ENCODE data around the gene JMJD1C. TPM values are rescaled to one million over a fixed set of nuclear protein-coding genes. Genes with fewer than 3 reads are reported as not detected.
A peak's percentile ranks its signal among the peaks of the same experiment; 100 is the strongest.

The JMJD1C gene
- total RNA-seq (10 to 100 TPM; 30.9 to 51.9 (median 39.2) TPM), polyA plus RNA-seq (10 to 100 TPM; 14.4 to 70.4 TPM)
- long read RNA-seq, donor 1, partial matches to known transcripts, result 8 of 11 reads
- long read RNA-seq, donor 1, other reads (novel, unspliced or antisense), result 3 of 11 reads
- long read RNA-seq, donor 2, partial matches to known transcripts, result 3 of 10 reads
- long read RNA-seq, donor 2, other reads (novel, unspliced or antisense), result 7 of 10 reads
- long read RNA-seq, donor 3, partial matches to known transcripts, result 22 of 31 reads
- long read RNA-seq, donor 3, other reads (novel, unspliced or antisense), result 9 of 31 reads

GRCh38 chr10:63465293-63466143 is at the start of gene JMJD1C:
Gene JMJD1C, minus strand, starts transcription at chr10:63465977. Its CDS starts 315 bp downstream, at chr10:63465662.
- Histone ChIP-seq H3K36me3 (no peaks in the 10 kb centered on the region), H3K27me3 (no peaks in the 10 kb centered on the region), H3K4me3 (peak within 1 kb of the TSS; percentile 77 to 86 (median 84)), H3K4me1 (peaks cover 0 to 40% (median 28%) of the 10 kb centered on the region in 9 donors), H3K9me3 (peaks cover 0 to 10% (median 0%) of the 10 kb centered on the region in 11 donors), H3K27ac (peak within 1 kb of the TSS; percentile 73 to 97 (median 93))
- DNase-seq, result peak; percentile 76 to 84
- intact Hi-C loops (cut with DNase I), result loop anchor here in 9 of 10 donors (1.0 to 10.0 kb wide), 16 partner anchors 49 to 252 kb away; partner anchors contain the start of gene REEP3 (in 5 of the 9)
- 0% methylated on average over 99 of the region's 99 CpGs for WGBS, 2 donors
- peak in 1 of 9 donors; percentile 9 for TF ChIP-seq CTCF (IDR thresholded peaks at IDR 0.05)
- ATAC-seq, result peak; percentile 91 to 97 (median 94)

- Histone ChIP-seq H3K36me3 (no peaks in the 10 kb centered on the region), H3K27ac (peak overlapping the region in 9 of 10 donors; percentile 29 to 87 (median 71)), H3K4me3 (peak overlapping the region in 1 of 10 donors; percentile 7), H3K27me3 (no peaks in the 10 kb centered on the region), H3K4me1 (peaks cover 0 to 59% (median 50%) of the 10 kb centered on the region in 9 donors), H3K9me3 (peaks cover 0 to 19% (median 0%) of the 10 kb centered on the region in 11 donors)
- TF ChIP-seq CTCF (IDR thresholded peaks at IDR 0.05), result no peak
- DNase-seq (peak in 1 of 2 donors; percentile 32), ATAC-seq (peak; percentile 12 to 89 (median 68))
- WGBS, 2 donors, result 35 to 45% methylated on average over 5 of the region's 5 CpGs
- intact Hi-C loops (cut with DNase I), result loop anchor here in 4 of 10 donors (5.0 to 10.0 kb wide), 4 partner anchors 33 to 197 kb away; partner anchors contain the start of gene JMJD1C (in 2 of the 4)
Measured at GRCh38 chr10:63515002-63515763, 49.4 kb upstream of the JMJD1C start.

GRCh38 chr10:63506554-63506953 is 40.8 kb upstream of the JMJD1C start:
- TF ChIP-seq CTCF (IDR thresholded peaks at IDR 0.05), result no peak
- Histone ChIP-seq H3K27ac (no peak overlapping the region), H3K36me3 (no peaks in the 10 kb centered on the region), H3K4me3 (no peak overlapping the region), H3K9me3 (peaks cover 0 to 10% (median 0%) of the 10 kb centered on the region in 11 donors), H3K27me3 (no peaks in the 10 kb centered on the region), H3K4me1 (peaks cover 0 to 35% (median 10%) of the 10 kb centered on the region in 9 donors)
- DNase-seq, result no peak
- ATAC-seq, result peak in 1 of 8 donors; percentile 61
- WGBS, 2 donors, result 82 to 85% methylated on average over 1 of the region's 1 CpG
- intact Hi-C loops (cut with DNase I), result no loop called here

Measured in heart right ventricle (tissue), 16 donors.